GM23248 (cell line): ENCODE results near the gene FAM89B. TPM values are rescaled to one million over a fixed set of nuclear protein-coding genes. Genes with fewer than 3 reads are reported as not detected.

Source experiments
- DNase-seq: peaks from one replicate; pipeline ENCODE4 v3.0.0-alpha.2; 2015
- H2AFZ ChIP-seq: fragments of 200-600 bp; sonication (generic); 2 replicates; pipeline ENCODE4 v1.6.1; 2016; ENCODE audit warnings: antibody characterized with exemption
- H3F3A ChIP-seq: fragments of 200-600 bp; sonication (generic); 2 replicates; pipeline ENCODE4 v1.6.1; 2016; ENCODE audit warnings: mild to moderate bottlenecking, antibody characterized with exemption, mixed run types; ENCODE audit not compliant: insufficient read depth
- H3K27ac ChIP-seq: fragments of 200-600 bp; sonication (generic); 2 replicates; pipeline ENCODE4 v1.5.1; 2016; ENCODE audit warnings: mild to moderate bottlenecking
- H3K27me3 ChIP-seq: fragments of 200-600 bp; sonication (generic); replicated peaks from 2 replicates; pipeline ENCODE4 v1.6.1; 2016; ENCODE audit warnings: mild to moderate bottlenecking; ENCODE audit not compliant: insufficient read depth
- H3K36me3 ChIP-seq: fragments of 200-600 bp; sonication (generic); 2 replicates; pipeline ENCODE4 v1.6.1; 2016; ENCODE audit warnings: low read depth, mild to moderate bottlenecking
- H3K4me1 ChIP-seq: fragments of 200-600 bp; sonication (generic); 2 replicates; pipeline ENCODE4 v1.6.1; 2016; ENCODE audit warnings: mild to moderate bottlenecking; ENCODE audit not compliant: insufficient read depth
- H3K4me2 ChIP-seq: fragments of 200-600 bp; sonication (generic); one replicate; pipeline ENCODE4 v1.6.1; 2016; ENCODE audit warnings: mild to moderate bottlenecking; ENCODE audit not compliant: unreplicated experiment
- H3K4me3 ChIP-seq: fragments of 200-600 bp; sonication (generic); 2 replicates; pipeline ENCODE4 v1.5.1; 2016; ENCODE audit warnings: mild to moderate bottlenecking
- H3K79me2 ChIP-seq: fragments of 200-600 bp; sonication (generic); 2 replicates; pipeline ENCODE4 v1.6.1; 2016; ENCODE audit warnings: mild to moderate bottlenecking; ENCODE audit not compliant: insufficient read depth
- H3K9ac ChIP-seq: fragments of 200-600 bp; sonication (generic); 2 replicates; pipeline ENCODE4 v1.6.1; 2016; ENCODE audit warnings: mild to moderate bottlenecking
- H3K9me2 ChIP-seq: fragments of 200-600 bp; sonication (generic); 2 replicates; pipeline ENCODE4 v1.6.1; 2016; ENCODE audit warnings: mixed run types, mild to moderate bottlenecking, moderate library complexity; ENCODE audit not compliant: insufficient read depth
- H3K9me3 ChIP-seq: fragments of 200-600 bp; sonication (generic); one replicate; pipeline ENCODE4 v1.6.1; 2017; ENCODE audit warnings: low read depth
- H4K20me1 ChIP-seq: fragments of 200-600 bp; sonication (generic); 2 replicates; pipeline ENCODE4 v1.6.0; 2016; ENCODE audit not compliant: insufficient read depth
- EZH2 ChIP-seq: fragments of 200-600 bp; sonication (generic); IDR thresholded peaks from 2 replicates; pipeline ENCODE4 v1.6.1; 2018; ENCODE audit warnings: antibody characterized with exemption, mild to moderate bottlenecking; ENCODE audit not compliant: insufficient read depth, poor library complexity, severe bottlenecking
- EZH2phosphoT487 ChIP-seq: fragments of 200-600 bp; sonication (generic); IDR thresholded peaks from 2 replicates; pipeline ENCODE4 v1.6.1; 2018; ENCODE audit warnings: antibody characterized with exemption, moderate library complexity, mild to moderate bottlenecking, low read depth; ENCODE audit not compliant: insufficient read depth
- WGBS, 2 experiments: methylation state at CpG; one replicate each; pipeline ENCODE4 v1.1.6; 2015 to 2017; ENCODE audit warnings: low lambda C conversion rate in 2 of 2, low coverage in 1 of 2; ENCODE audit errors: missing lambda C conversion rate in 2 of 2; 5-methylcytosine and 5-hydroxymethylcytosine counted together
- in situ Hi-C: fragments of 300-500 bp; cut with MboI; formaldehyde crosslinking; loops from 2 replicates; pipeline ENCODE4 v1.15.0; 2020
- polyA plus RNA-seq: library from polyadenylated mRNA; unstranded; fragments of >200 nt; fragmentation: Nextera tagmentation; extraction: Ambion mirVana; gene quantifications from 2 replicates; pipeline ENCODE4 v1.2.1, GENCODE V29; 2016
- total RNA-seq: library from RNA; depleted of rRNA; stranded (reverse); fragments of >200 nt; shearing (Covaris generic); gene quantifications from 2 replicates; pipeline ENCODE4 v1.2.3, GENCODE V29; 2014

FAM89B gene
- total and polyA plus RNA-seq, 2 experiments from 2014 or later = 67.0 to 73.1 TPM

- Histone ChIP-seq H3K27ac (peak overlapping the region; percentile 77), H3K9me3 (no peaks in the 10 kb centered on the region), H3K27me3 (no peaks in the 10 kb centered on the region), H3K36me3 (no peaks in the 10 kb centered on the region), H2AFZ (peak overlapping the region; percentile 71), H3K9ac (peak overlapping the region; percentile 88), H4K20me1 (no peaks in the 10 kb centered on the region), H3K4me2 (peak overlapping the region; percentile 97), H3K4me1 (peaks cover 31% of the 10 kb centered on the region), H3K9me2 (no peaks in the 10 kb centered on the region), H3F3A (peaks cover 5% of the 10 kb centered on the region; the same call in 1 of the 2 replicates), H3K4me3 (peak overlapping the region; percentile 85), H3K79me2 (peaks cover 85% of the 10 kb centered on the region)
- TF ChIP-seq EZH2 (no peak), EZH2phosphoT487 (no peak)
- 15 to 19% methylated on average over 35 to 40 of the region's 43 CpGs for WGBS, 2 experiments
- DNase-seq = peak; percentile 52
- in situ Hi-C loops = no loop called here
These were observed 41.0 kb downstream of the FAM89B start for GRCh38 chr11:65613091-65613928.

- peak; percentile 100 for DNase-seq
- Histone ChIP-seq H3K4me2 (peak within 1 kb of the TSS; percentile 97), H3K27me3 (no peaks in the 10 kb centered on the region), H3K4me3 (peak within 1 kb of the TSS; percentile 85), H3K27ac (peak within 1 kb of the TSS; percentile 77), H3K36me3 (no peaks in the 10 kb centered on the region; the same call in 1 of the 2 replicates), H3K9ac (peak within 1 kb of the TSS; percentile 89), H4K20me1 (no peaks in the 10 kb centered on the region), H3K9me2 (no peaks in the 10 kb centered on the region), H3K4me1 (peaks cover 17% of the 10 kb centered on the region), H2AFZ (peak within 1 kb of the TSS; percentile 71), H3F3A (peaks cover under 1% of the 10 kb centered on the region; the same call in 1 of the 2 replicates), H3K79me2 (peaks cover 85% of the 10 kb centered on the region), H3K9me3 (no peaks in the 10 kb centered on the region)
- in situ Hi-C loops = no loop called here
- no peak for TF ChIP-seq EZH2phosphoT487
- TF ChIP-seq EZH2 = no peak
- WGBS, 2 experiments = 1% methylated on average over 54 of the region's 55 CpGs
These were observed 43.1 kb downstream of the FAM89B start, which contains the start of gene PCNX3 for GRCh38 chr11:65615229-65615949. Gene PCNX3, plus strand, starts transcription at chr11:65615776. Its CDS starts 536 bp downstream, at chr11:65616312.

- H4K20me1 ChIP-seq = no peaks in the 10 kb centered on the region
- no peaks in the 10 kb centered on the region for H3F3A ChIP-seq
- H3K9me2 ChIP-seq = no peaks in the 10 kb centered on the region
- no peaks in the 10 kb centered on the region for H3K27me3 ChIP-seq
- in situ Hi-C loops = no loop called here
- peak overlapping the region; percentile 89 for H3K9ac ChIP-seq
- no peak for TF ChIP-seq EZH2phosphoT487
- TF ChIP-seq EZH2 = no peak
- H3K27ac ChIP-seq = peak overlapping the region; percentile 77
- H3K79me2 ChIP-seq = peaks cover 83% of the 10 kb centered on the region
- peak; percentile 52 for DNase-seq
- H3K36me3 ChIP-seq = no peaks in the 10 kb centered on the region; the same call in 1 of the 2 replicates
- H3K4me2 ChIP-seq = peak overlapping the region; percentile 94
- peak overlapping the region; percentile 80 for H3K4me3 ChIP-seq
- H3K4me1 ChIP-seq = peaks cover 17% of the 10 kb centered on the region
- no peak overlapping the region for H2AFZ ChIP-seq
- no peaks in the 10 kb centered on the region for H3K9me3 ChIP-seq
- WGBS, 2 experiments = 1 to 3% methylated on average over 16 to 47 of the region's 50 CpGs
These were observed 43.7 kb downstream of the FAM89B start for GRCh38 chr11:65615950-65616574.

- in situ Hi-C loops = no loop called here
- peaks cover 77% of the 10 kb centered on the region for H3K79me2 ChIP-seq
- peaks cover 17% of the 10 kb centered on the region for H3K4me1 ChIP-seq
- peak overlapping the region; percentile 94 for H3K4me2 ChIP-seq
- no peaks in the 10 kb centered on the region for H4K20me1 ChIP-seq
- peak overlapping the region; percentile 89 for H3K9ac ChIP-seq
- peak overlapping the region; percentile 77; the same call in 1 of the 2 replicates for H3K27ac ChIP-seq
- H2AFZ ChIP-seq = no peak overlapping the region
- no peaks in the 10 kb centered on the region for H3F3A ChIP-seq
- peak overlapping the region; percentile 80 for H3K4me3 ChIP-seq
- no peak for DNase-seq
- no peaks in the 10 kb centered on the region for H3K9me3 ChIP-seq
- H3K36me3 ChIP-seq = no peaks in the 10 kb centered on the region; the same call in 1 of the 2 replicates
- 65 to 67% methylated on average over 10 of the region's 10 CpGs for WGBS, 2 experiments
- no peaks in the 10 kb centered on the region for H3K27me3 ChIP-seq
- no peaks in the 10 kb centered on the region for H3K9me2 ChIP-seq
- TF ChIP-seq EZH2phosphoT487 = no peak
- no peak for TF ChIP-seq EZH2
These were observed 44.2 kb downstream of the FAM89B start for GRCh38 chr11:65616575-65617001.
